Kasumi-1 (cell line): ENCODE data around the gene PTPRG.
A peak's percentile ranks its signal among the peaks of the same experiment; 100 is the strongest.

Experiments used
- DNase-seq, 2 experiments: peaks; one replicate each; lab custom pipeline; 2025; lab: John Stamatoyannopoulos, UW

PTPRG gene

GRCh38 chr3:62149962-62150361, 588.6 kb downstream of the PTPRG start:
- DNase-seq = no peak

DNA sequence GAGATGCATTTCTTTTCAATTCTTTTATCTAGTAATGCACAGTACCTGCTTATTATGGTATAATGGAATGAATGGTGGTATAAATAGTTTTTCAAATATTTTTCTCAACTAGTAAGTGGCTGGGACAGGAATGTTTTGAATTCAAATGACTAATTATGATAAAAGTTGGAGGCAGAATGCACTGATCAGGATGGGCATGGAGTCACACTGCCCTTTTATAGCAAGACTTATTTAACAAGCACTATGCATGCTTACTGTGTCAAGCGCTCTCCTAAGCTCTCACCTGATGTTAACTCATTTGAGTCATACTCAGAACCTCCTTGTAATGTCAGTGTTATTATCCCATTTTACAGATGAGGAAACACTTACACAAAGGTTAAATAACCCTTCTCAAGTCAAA, 590.2 kb downstream of the PTPRG start:
- no peak for DNase-seq

DNA sequence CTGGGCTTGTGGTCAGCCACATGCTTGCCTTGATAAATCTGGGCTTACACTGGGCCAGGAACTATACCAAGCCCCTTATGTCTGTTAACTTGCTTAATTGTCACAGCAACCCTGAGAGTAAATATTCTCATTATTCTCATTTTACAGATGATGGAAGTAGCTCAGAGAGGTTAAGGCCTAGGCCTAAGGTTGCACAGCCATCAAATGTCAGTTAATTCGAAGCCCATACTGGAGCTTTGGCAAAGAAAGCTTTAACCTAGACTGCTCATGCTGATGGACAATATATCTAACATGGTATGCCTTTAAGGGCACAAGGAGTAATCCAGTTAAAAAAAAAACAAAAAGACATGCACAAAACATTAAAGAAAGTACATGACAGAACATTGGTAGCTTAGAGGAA, 591.9 kb downstream of the PTPRG start:
- DNase-seq = no peak

DNA sequence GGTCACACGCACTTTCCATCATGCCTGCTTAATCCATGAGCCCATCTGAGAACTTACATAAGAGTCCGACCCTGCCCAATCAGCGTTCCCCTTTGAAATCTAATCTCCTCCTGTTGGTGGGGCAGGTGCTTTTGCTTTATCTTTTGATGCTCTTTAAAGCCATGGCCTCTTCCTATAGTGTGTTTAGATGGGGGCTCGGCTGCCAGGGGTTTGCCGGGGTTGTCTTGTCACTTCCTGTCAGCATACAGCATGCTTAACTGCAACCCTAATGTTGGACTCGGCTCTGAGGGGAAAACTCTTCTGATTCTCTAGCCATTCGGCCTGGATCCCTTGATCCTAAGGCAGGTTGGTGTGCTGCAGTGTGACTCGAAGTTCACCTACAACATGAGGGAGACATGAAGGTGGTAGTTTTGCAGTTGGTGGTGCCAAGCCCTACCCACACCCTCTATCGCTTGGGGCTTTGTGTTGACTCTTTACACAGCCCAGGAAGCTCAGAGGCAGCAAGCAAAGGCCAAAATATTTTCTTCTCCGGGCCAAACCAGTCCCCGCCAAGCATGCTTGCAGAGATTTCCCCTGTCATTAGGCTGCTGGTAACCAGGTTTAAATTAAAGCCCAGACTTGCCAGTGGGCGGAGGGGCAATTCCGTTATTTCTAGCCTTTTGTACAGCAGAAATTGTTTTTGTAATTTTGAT, 593.2 kb downstream of the PTPRG start:
- no peak for DNase-seq

DNA sequence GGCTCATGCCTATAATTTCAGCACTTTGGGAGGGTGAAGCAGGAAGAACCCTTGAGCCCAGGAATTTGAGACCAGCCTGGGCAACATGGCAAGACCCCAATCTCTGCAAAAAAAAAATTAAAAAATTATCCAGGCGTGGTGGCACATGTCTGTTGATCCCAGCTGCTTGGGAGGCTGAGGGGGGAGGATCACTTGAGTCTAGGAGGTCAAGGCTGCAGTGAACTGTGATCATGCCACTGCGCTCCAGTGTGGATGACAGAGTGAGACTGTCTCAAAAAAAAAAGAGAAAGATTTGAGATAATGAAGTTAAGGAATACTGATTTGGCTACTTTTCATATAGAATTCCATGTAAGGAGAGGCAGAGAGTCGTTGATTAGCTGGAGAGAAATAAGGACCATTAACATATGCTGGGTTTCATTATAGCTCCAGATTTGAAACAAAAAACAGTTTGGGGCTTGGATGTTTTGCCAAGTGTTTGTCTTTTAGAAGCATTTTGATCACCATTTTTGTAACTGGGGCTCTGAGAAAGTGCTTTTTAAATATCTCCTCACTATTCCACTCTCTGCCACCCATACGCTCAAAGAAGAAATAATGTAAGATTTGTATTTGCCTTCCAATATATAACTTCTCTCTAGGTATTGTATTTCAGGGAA, 597.8 kb downstream of the PTPRG start:
- DNase-seq = no peak

GRCh38 chr3:62159709-62160092, 598.3 kb downstream of the PTPRG start:
- no peak for DNase-seq

- DNase-seq = no peak
Measured at GRCh38 chr3:62161371-62161770, 600.0 kb downstream of the PTPRG start.

- DNase-seq = no peak
Measured at GRCh38 chr3:62164196-62164595, 602.8 kb downstream of the PTPRG start.

GRCh38 chr3:62164746-62165145, 603.4 kb downstream of the PTPRG start:
- no peak for DNase-seq

DNA sequence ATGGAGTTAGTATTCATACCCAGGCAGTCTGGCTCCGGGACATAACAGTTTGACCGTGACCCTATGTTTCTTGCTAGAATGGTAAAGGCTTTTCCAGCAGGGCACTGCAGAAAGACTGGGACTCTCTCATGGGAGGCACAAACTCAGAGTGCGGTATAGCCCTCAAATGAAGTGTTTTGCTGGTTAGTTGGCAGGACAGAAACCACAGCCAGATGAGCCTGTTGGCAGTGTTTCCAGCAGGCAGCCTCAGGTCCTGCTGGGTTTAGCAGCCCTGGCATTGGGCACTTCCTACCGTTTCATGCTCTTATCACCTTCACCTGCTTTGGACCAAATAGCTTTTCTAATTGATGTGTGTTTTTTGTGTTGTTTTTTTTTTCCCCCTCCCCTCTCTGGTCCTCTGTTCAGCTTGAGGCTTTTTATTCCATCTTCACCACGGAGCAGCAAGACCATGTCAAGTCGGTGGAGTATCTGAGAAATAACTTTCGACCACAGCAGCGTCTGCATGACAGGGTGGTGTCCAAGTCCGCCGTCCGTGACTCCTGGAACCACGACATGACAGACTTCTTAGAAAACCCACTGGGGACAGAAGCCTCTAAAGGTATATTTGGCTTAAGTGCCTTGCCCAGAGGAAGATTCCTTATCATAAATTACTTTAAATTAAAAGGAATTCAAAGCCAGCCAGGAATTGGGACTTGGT, 606.3 kb downstream of the PTPRG start:
- DNase-seq = no peak

- DNase-seq = no peak
Measured at GRCh38 chr3:62168356-62168755, 607.0 kb downstream of the PTPRG start.

DNA sequence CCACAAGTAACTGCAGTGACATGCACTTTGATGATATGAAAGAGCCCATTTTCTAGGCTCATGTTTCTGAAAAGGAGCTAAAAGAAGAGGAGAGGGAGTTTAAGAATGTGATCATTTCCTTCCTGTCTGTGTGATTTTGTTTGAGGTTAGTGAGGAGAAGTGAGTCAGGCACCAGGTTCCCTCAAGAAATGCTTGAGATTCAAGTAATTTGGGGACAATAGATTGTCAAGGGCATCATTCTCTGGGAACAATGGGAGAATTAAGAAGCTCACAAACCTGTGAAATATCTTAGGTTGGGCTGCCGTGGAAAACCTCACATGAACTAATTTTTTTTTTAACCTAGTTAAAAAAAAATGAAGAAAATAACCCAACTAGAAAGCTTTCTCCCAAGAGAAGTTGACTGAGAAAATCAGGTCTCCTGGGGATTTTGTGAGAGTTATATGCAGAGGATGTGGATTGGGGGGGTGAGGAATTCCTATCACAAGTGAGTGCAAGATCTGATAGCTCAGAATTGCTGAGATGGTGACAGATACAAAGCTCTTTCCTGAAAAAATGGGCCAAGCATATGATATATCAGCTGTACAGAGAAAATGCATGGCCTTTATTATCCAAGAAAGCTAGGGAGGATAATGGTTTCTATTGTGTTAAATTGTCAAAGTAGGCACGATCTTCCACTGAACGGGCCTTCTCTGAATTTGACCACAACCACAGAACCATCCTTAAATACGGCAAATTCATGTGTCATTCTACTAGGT, 608.7 kb downstream of the PTPRG start:
- peak; percentile 70 to 80 for DNase-seq

- no peak for DNase-seq
Measured at GRCh38 chr3:62171789-62172188, 610.4 kb downstream of the PTPRG start.

GRCh38 chr3:62172199-62172598, 610.8 kb downstream of the PTPRG start:
- no peak for DNase-seq

DNA sequence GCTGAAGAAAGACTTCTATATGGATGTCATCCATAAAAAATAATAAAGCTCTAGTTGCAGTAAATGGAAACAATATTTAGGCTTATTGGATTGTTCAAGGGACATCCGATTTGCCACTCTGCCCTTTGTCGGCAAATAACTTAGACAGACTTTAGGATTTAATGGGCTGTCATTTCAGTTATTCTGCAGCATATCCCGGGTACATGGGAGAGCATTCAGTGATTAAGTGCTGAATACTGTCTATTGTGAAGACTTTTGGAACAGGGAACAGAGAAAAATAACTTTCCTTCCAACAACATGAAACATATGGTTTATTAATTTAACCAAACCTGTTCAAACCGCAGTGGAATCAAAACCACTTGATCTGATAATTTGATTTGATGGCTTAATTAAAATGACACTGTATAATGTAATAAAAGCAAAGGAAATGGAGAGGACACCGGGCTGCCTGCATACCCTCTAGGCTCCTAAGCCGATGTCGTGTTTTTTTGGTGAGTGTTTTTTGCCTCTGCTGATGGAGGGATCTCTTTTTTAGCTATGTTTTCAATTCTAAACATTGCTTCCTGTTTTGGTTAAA, 612.7 kb downstream of the PTPRG start:
- DNase-seq = no peak

DNA sequence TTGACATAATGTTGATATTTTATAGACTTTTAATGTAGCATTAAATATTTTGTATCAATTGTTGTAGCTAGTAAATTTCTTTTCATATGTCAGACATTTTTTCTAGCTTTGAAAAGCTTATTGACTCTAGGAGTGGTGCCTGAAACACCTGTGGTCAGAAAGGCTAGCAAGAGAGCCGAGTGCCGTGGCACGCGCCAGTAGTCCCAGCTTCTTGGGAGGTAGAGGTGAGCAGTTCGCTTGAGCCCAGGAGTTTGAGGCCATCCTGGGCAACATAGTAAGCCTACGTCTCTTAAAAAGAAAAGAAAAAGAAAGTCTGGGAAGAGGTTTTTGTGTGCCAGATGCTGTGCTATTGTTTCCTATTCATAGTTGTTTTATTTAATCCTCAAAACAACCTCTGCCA, 613.8 kb downstream of the PTPRG start:
- no peak for DNase-seq

GRCh38 chr3:62178032-62178431, 616.7 kb downstream of the PTPRG start:
- DNase-seq = no peak

- peak; percentile 78 to 85 for DNase-seq
Measured at GRCh38 chr3:62178739-62179600, 617.6 kb downstream of the PTPRG start.

- DNase-seq = no peak
Measured at GRCh38 chr3:62180514-62180913, 619.1 kb downstream of the PTPRG start.

DNA sequence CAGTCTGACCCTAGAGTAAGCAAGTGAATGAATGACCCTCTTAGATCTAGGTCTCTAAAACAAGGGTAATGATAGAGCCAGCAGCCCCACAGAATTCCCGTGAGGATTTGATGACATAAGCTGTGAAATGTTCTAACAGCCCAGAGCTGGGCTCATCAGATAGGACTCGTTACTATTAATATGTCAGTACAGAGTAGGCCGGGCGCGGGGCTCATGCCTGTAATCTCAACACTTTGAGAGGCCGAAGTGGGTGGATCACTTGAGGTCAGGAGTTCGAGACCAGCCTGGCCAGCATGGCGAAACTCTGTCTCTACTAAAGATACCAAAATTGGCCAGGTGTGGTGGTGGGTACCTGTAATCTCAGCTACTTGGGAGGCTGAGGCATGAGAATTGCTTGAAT, 621.7 kb downstream of the PTPRG start:
- DNase-seq = no peak

- no peak for DNase-seq
Measured at GRCh38 chr3:62183969-62184368, 622.6 kb downstream of the PTPRG start.
